ENCODE results near the gene KMT2D.

GRCh38 chr12:49036029-49036428, 24.6 kb downstream of the KMT2D start:
- TF ChIP-seq POLR2A (IDR thresholded peaks at IDR 0.05; ENCODE audit: low read depth, low read length) (no peak), TAF1 (IDR thresholded peaks at IDR 0.05; ENCODE audit: borderline replicate concordance, low read depth, low read length) (no peak), POLR2AphosphoS5 (IDR thresholded peaks at IDR 0.05; ENCODE audit: low read depth, low read length) (no peak)

Data from GM12892 (cell line).